D721Med (cell line): Measurements from ENCODE around the gene DCUN1D3.
A peak's percentile ranks its signal among the peaks of the same experiment; 100 is the strongest.

ENCODE experiments used
- DNase-seq: peaks from one replicate; pipeline ENCODE4 v3.0.0; 2011; ENCODE audit warnings: low spot score; ENCODE audit not compliant: insufficient read length
- FAIRE-seq: peaks from 2 replicates; lab custom pipeline; 2011; peaks lifted over from hg19 to GRCh38; lab: Jason Lieb, UNC
- CTCF ChIP-seq: IDR thresholded peaks from 2 replicates; pipeline ENCODE4 v1.5.1; 2012; ENCODE audit warnings: mild to moderate bottlenecking, control low read depth; ENCODE audit not compliant: insufficient read depth; ENCODE audit errors: missing control alignments

The DCUN1D3 gene

GRCh38 chr16:20871258-20871657 is 28.9 kb downstream of the DCUN1D3 start:
- DNase-seq: no peak
- no peak for FAIRE-seq
- TF ChIP-seq CTCF: no peak

- TF ChIP-seq CTCF: no peak
- FAIRE-seq (no peak), DNase-seq (no peak)
These were observed 29.9 kb downstream of the DCUN1D3 start for GRCh38 chr16:20870122-20870820.

- no peak for DNase-seq
- TF ChIP-seq CTCF: no peak
- no peak for FAIRE-seq
These were observed 31.3 kb downstream of the DCUN1D3 start for GRCh38 chr16:20868890-20869289.

- no peak for TF ChIP-seq CTCF
- FAIRE-seq: no peak
- peak; percentile 33 for DNase-seq
These were observed 32.6 kb downstream of the DCUN1D3 start for GRCh38 chr16:20867585-20867984.

- TF ChIP-seq CTCF: no peak
- DNase-seq (no peak), FAIRE-seq (no peak)
These were observed 33.4 kb downstream of the DCUN1D3 start for GRCh38 chr16:20866801-20867200.

GRCh38 chr16:20866145-20866772 is 33.9 kb downstream of the DCUN1D3 start:
- no peak for TF ChIP-seq CTCF
- peak; percentile 55 for DNase-seq
- peak; percentile 55 for FAIRE-seq
